GDM1 (cell line): ENCODE measurements around the gene CADM2.

Experiments used
- DNase-seq: peaks from one replicate; lab custom pipeline; 2025; lab: John Stamatoyannopoulos, UW

Gene CADM2

DNA sequence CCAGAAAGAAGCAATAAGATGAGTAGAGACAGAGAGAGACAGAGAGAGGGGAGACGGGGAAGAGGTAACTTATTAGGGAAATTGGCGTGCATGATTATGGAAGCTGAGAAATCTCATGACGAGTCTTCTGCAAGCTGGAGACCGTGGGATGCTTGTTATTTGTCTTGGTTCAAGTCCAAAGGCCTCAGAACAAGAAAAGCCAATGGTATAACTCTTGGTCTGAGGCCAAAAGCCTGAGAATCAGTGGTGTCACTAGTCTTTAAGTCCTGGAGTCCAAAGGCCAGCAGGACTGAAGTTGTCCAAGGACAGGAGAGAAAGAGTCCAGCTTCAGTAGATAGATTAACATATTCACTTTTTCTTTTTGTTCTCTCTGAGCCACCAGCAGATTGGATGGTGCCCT, 613.6 kb downstream of the CADM2 start:
- DNase-seq = no peak

- DNase-seq = no peak
Observed at GRCh38 chr3:85572978-85573377, 614.2 kb downstream of the CADM2 start.

DNA sequence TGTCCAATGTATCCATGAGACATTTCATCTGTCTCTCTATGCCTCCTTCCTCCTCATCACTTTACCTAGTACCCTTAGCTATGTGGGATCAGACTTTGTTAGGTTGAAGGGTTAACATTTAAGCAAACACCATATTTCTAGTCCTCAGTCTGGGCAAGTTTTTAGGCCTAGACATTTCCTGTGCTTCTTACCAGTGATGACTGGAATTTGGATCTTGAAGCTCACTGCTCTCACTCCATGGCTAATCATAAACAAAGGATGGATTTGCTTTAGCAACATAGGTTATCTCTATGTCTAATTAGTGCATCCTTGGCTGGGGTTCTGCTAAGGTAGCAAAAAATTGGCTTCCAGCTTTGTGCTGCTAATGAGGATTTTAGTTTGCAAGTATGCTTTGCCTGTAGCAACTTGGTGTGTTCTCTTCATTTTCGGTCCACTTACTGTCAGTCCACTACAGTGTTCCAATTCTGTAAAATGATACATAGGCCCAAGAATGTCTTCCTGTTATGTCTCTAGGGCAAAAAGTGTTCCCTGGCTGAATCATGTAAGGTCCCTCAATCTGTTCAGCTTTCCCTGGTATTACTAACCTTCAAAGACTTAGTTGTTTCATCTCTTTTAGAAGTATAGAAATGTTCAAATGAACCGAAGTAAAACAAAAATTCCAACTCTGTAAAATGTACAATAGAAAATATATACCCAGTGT, 615.4 kb downstream of the CADM2 start:
- DNase-seq = no peak

- DNase-seq = peak; percentile 10
Observed at GRCh38 chr3:85576091-85576690, 617.4 kb downstream of the CADM2 start.

GRCh38 chr3:85576697-85577200, 618.0 kb downstream of the CADM2 start:
- no peak for DNase-seq

DNA sequence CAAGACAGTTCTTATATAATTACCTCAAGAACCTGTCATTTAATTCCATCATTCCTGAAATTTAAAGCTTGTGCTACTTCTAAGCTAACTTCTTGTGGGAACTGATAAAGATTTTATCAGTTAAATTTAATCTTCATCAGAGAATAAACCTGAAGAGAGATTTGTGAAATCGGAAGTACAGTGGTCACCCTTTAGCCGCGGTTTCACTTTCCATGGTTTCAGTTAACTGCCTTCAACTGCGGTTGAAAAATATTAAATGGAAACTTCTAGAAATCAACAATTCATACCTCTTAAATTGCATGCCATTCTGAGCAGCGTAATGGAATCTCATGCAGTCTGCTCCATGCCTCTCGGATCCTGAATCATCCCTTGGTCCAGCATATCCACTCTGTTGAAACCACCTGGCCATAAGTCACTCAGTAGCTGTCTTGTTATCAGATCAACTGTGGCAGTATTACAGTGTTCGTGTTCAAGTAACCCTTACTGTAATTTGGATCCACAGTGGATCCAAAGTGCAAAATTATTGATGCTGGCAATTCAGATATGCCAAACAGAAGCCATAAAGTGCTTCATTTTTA, 626.1 kb downstream of the CADM2 start:
- DNase-seq = no peak

DNA sequence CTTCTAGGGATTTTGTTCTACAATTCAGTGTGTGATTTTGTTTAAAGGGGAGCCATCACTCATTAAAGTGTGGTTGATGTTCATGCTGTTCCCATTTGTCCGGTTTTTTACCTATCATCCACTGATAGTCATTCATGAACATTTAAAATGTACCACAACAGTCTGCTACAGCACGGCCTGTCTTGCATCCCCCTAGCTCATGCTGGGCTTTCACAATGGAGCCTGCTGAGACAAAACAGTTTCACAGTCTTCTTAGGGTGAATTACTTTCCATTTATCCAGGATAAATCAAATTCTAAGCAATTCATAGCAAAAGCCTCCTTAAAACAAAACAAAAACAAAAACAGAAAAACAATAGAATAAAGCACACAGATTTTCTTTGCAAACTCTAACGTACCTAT, 627.2 kb downstream of the CADM2 start:
- no peak for DNase-seq

- DNase-seq = no peak
Observed at GRCh38 chr3:85589145-85589544, 630.4 kb downstream of the CADM2 start.

GRCh38 chr3:85591451-85591850, 632.7 kb downstream of the CADM2 start:
- DNase-seq = no peak

DNA sequence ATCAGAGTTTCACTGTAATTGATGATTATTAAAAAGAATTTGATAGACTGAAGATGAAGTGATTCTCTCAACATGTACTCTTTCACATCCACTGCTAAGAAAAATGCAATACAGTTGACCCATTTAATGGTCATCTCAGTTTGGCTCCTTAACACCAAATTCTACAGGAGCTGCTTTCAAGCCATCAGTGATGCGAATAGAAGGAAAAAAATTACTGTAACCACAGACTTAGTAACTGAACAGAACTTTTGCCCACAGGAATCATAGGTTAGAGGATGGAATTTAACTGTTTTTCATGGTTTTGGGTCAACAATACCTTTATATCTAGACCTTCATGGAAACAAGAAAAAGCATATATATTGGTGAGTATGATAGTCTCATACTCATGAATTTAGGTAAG, 633.5 kb downstream of the CADM2 start:
- no peak for DNase-seq

DNA sequence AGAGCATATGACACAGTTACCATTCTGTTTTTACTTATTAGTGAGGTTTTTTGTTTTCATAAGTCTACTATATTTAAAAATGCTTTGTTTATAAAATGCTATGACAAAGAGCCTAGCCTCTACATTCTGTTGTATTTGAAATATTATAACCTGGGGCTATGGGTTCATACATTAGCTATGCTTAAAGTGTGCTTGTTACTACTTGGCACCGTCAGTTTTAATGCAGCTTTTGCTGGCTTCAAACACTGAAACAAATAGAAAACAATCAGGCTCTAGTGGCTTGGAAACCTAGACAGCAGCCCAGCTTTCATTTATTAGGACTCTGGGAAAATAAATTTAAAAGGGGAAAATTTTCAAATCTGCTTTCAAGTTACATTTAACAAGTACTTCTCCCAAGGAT, 635.9 kb downstream of the CADM2 start:
- DNase-seq = no peak

DNA sequence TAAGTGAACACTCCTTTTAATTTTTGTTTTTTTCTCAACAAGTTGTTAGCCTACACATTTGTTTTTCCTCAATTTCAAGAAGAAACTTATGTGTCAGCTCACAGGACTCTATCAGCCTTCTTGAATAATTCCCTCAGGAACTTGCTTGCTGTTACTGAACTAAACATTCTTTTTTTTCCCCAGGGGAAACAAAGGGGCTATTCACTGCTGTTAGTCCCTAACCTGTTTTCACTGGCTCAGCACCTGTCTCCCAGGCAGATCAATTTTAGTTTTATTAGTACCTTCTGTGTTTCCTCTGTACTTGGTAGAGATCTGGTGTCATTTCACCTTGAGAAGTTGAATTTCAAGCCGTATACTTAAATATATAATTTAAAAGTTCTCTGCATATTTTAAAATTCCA, 644.6 kb downstream of the CADM2 start:
- DNase-seq = no peak

GRCh38 chr3:85604641-85605040, 645.9 kb downstream of the CADM2 start:
- no peak for DNase-seq

DNA sequence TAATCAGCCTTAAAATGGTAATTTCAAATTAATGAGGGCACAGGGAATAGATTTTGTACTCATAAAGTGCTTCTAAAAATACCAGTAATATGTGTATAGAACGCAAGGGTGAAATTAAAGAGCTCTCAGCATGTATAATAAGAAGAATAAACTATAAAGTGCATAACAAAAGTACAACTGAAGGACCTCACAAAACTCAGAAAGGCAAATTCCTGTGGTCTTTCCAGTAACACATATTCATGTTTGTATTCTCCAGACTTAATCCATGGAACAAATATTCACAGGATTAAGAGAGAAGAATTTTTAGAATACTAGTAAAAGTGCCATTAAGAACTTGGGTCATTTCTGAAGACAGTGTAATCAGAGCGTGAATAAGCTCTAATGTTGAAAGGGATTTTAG, 646.3 kb downstream of the CADM2 start:
- DNase-seq = no peak

GRCh38 chr3:85626662-85627061, 667.9 kb downstream of the CADM2 start:
- DNase-seq = no peak

DNA sequence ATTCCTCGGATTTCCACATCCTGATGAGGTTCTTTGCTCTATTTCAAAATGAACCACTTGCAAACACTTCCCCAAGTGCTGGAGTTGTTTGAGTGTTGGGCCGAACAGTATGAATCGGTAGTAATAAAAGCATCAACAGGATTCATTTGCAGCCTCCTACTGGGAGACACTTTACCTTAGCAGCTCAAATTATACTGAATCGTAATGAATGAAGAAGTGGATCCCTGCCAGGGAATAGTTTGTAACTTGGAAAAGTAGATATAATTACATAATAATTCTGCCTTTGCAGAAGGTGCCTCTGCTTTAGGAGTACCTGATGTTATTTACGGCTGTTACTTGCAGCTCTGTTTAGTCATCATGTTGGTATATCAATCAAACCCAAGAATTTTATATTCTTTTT, 669.1 kb downstream of the CADM2 start:
- no peak for DNase-seq

GRCh38 chr3:85631070-85631469, 672.3 kb downstream of the CADM2 start:
- no peak for DNase-seq

DNA sequence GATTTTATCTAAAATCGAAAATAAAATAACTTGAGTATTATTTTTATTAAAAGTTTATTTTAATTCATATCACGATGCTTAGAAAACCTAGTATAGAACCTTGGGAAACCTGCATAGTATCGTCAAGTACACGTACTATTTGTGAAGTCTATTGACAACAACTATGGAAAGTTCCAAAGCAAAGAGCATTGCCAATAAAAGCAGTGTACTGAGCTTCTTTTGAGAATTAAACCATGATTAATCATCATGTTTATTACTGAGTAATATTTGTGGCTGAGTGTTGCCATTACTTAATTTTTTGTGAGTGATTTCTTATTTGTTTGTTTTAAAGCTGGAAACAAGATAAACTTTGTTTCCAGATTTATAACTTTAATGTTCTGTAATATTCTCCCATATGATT, 674.1 kb downstream of the CADM2 start:
- DNase-seq = no peak

DNA sequence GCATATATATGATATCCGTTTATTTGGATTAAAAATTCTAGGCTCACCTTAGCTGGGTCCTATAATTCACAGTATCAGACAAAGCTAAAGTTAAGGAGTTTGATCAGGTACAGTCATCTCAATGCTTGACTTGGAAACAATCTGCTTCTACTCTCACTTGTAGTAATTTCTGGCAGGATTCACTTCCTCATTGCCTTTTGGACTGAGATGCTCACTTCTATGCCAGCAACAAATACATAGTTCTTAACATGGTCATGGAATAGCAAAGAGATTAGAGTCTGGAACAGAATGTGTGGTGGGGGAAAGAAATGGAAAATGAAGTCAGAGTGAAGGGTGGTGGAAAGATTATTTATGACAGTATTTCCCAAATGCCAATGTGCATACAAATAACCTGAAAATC, 693.6 kb downstream of the CADM2 start:
- no peak for DNase-seq

GRCh38 chr3:85660451-85660850, 701.7 kb downstream of the CADM2 start:
- DNase-seq = no peak

- DNase-seq = no peak
Observed at GRCh38 chr3:85662462-85662861, 703.7 kb downstream of the CADM2 start.

- DNase-seq = no peak
Observed at GRCh38 chr3:85667744-85668143, 709.0 kb downstream of the CADM2 start.

GRCh38 chr3:85670634-85671205, 711.9 kb downstream of the CADM2 start:
- DNase-seq = no peak
